ENCODE data around the gene SLCO2B1. TPM values are rescaled to one million over a fixed set of nuclear protein-coding genes. Genes with fewer than 3 reads are reported as not detected.

SLCO2B1 gene
- total and polyA plus RNA-seq, 2 donors from 2014 or later, result 8.9 to 117 TPM

GRCh38 chr11:75166791-75167190, 15.9 kb downstream of the SLCO2B1 start:
- Histone ChIP-seq H3K9me3 (ENCODE audit: control insufficient read depth in 2 of 3, insufficient read depth in 1 of 3, low read length in 3 of 3) (no peaks in the 10 kb centered on the region), H3K4me1 (ENCODE audit: control insufficient read depth in 2 of 3, insufficient read depth in 2 of 3, low read depth in 1 of 3, low read length in 3 of 3) (peaks cover 0 to 30% (median 12%) of the 10 kb centered on the region in 3 donors), H3K27ac (ENCODE audit: low read depth in 2 of 2, low read length in 2 of 2) (no peak overlapping the region), H3K9ac (ENCODE audit: low read length in 3 of 3) (no peak overlapping the region), H3K36me3 (ENCODE audit: control insufficient read depth in 2 of 3, insufficient read depth in 3 of 3, low read length in 3 of 3) (peaks cover 0 to 8% (median 0%) of the 10 kb centered on the region in 3 donors), H3K27me3 (ENCODE audit: control insufficient read depth, insufficient read depth, low read length) (no peaks in the 10 kb centered on the region), H3K4me3 (ENCODE audit: low read length in 3 of 3) (no peak overlapping the region)
- FAIRE-seq (no peak), DNase-seq (no peak)
- TF ChIP-seq, protein P1, sequence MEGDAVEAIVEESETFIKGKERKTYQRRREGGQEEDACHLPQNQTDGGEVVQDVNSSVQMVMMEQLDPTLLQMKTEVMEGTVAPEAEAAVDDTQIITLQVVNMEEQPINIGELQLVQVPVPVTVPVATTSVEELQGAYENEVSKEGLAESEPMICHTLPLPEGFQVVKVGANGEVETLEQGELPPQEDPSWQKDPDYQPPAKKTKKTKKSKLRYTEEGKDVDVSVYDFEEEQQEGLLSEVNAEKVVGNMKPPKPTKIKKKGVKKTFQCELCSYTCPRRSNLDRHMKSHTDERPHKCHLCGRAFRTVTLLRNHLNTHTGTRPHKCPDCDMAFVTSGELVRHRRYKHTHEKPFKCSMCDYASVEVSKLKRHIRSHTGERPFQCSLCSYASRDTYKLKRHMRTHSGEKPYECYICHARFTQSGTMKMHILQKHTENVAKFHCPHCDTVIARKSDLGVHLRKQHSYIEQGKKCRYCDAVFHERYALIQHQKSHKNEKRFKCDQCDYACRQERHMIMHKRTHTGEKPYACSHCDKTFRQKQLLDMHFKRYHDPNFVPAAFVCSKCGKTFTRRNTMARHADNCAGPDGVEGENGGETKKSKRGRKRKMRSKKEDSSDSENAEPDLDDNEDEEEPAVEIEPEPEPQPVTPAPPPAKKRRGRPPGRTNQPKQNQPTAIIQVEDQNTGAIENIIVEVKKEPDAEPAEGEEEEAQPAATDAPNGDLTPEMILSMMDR (IDR thresholded peaks at IDR 0.05; ENCODE audit: borderline replicate concordance, extremely low read depth, insufficient read depth), result no peak
- intact Hi-C loops (cut with DNase I), result no loop called here

DNA sequence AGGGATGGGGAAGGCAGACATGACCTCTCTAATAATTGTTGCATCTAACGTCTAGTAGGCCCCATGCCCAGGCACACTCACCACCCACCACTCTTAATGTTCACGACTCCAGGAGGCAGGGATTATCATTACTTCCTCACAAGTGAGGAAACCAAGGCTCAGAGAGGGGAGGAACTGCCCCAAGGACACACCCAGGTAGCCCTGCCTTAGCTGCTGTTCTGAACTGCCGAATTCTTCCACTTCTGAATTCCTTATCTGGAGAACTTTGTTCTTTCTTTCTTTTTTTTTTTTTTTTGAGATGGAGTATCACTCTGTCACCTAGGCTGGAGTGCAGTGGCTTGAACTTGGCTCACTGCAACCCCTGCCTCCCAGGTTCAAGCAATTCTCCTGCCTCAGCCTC, 16.7 kb downstream of the SLCO2B1 start:
- Histone ChIP-seq H3K4me3 (ENCODE audit: low read length in 3 of 3) (no peak overlapping the region), H3K4me1 (ENCODE audit: control insufficient read depth in 2 of 3, insufficient read depth in 2 of 3, low read depth in 1 of 3, low read length in 3 of 3) (peaks cover 0 to 22% (median 9%) of the 10 kb centered on the region in 3 donors), H3K27me3 (ENCODE audit: control insufficient read depth, insufficient read depth, low read length) (no peaks in the 10 kb centered on the region), H3K27ac (ENCODE audit: low read depth in 2 of 2, low read length in 2 of 2) (no peak overlapping the region), H3K36me3 (ENCODE audit: control insufficient read depth in 2 of 3, insufficient read depth in 3 of 3, low read length in 3 of 3) (peaks cover 0 to 8% (median 0%) of the 10 kb centered on the region in 3 donors), H3K9me3 (ENCODE audit: control insufficient read depth in 2 of 3, insufficient read depth in 1 of 3, low read length in 3 of 3) (no peaks in the 10 kb centered on the region), H3K9ac (ENCODE audit: low read length in 3 of 3) (no peak overlapping the region)
- DNase-seq (no peak), FAIRE-seq (no peak)
- intact Hi-C loops (cut with DNase I), result no loop called here
- TF ChIP-seq, protein P1 (IDR thresholded peaks at IDR 0.05; ENCODE audit: borderline replicate concordance, extremely low read depth, insufficient read depth), result no peak

DNA sequence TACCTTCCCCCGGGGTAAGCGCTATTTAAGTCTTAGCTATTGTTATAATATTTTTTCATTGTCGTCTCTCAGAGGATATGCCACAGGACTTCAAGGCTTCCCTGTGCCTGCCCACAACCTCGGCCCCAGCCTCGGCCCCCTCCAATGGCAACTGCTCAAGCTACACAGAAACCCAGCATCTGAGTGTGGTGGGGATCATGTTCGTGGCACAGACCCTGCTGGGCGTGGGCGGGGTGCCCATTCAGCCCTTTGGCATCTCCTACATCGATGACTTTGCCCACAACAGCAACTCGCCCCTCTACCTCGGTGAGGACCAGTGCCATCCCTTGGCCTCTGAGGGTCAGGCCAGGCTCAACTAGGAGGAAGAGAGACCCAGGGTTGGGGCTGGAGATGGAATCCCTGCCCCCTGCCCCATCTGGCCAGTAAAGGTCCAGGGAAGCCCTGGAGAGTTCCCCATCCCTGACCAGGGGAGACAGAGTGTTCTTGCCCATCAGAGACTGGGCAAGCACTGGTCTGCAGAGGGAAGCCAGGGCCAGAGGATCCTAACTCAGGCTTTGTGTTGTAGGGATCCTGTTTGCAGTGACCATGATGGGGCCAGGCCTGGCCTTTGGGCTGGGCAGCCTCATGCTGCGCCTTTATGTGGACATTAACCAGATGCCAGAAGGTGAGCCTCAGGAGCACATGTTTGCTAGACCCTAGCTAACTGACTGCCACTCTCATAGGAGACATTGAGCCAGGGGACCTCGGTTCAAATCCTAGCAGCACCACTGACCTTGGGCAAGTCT, 18.4 kb downstream of the SLCO2B1 start:
- FAIRE-seq, result no peak
- Histone ChIP-seq H3K27me3 (ENCODE audit: control insufficient read depth, insufficient read depth, low read length) (no peaks in the 10 kb centered on the region), H3K9me3 (ENCODE audit: control insufficient read depth in 2 of 3, insufficient read depth in 1 of 3, low read length in 3 of 3) (no peaks in the 10 kb centered on the region), H3K4me3 (ENCODE audit: low read length in 3 of 3) (no peak overlapping the region), H3K9ac (ENCODE audit: low read length in 3 of 3) (no peak overlapping the region), H3K27ac (ENCODE audit: low read depth in 2 of 2, low read length in 2 of 2) (no peak overlapping the region), H3K4me1 (ENCODE audit: control insufficient read depth in 2 of 3, insufficient read depth in 2 of 3, low read depth in 1 of 3, low read length in 3 of 3) (peaks cover 0 to 18% (median 6%) of the 10 kb centered on the region in 3 donors), H3K36me3 (ENCODE audit: control insufficient read depth in 2 of 3, insufficient read depth in 3 of 3, low read length in 3 of 3) (peaks cover 0 to 8% (median 0%) of the 10 kb centered on the region in 3 donors)
- intact Hi-C loops (cut with DNase I), result no loop called here
- DNase-seq, result no peak
- TF ChIP-seq, protein P1 (IDR thresholded peaks at IDR 0.05; ENCODE audit: borderline replicate concordance, extremely low read depth, insufficient read depth), result no peak
